ENCODE results near the gene ASZ1.

The ASZ1 gene

DNA sequence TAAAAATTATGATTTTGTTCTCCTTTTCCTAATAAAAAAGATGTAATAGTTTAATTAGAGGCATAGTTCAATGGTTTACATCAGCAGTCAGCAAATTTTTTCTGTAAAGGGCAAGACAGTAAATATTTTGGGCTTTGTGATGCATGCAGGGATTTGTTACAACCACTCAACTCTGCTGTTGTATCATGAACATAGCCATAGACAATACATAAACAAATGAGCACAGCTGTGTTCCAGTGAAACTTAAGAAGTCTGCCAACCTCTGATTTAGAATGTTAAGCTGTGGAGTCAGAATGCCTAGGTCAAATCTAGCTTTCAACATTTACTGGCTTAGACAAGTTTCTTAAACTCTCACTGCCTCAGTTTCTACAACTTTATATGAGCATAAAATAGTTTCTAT lies 31.6 kb downstream of the ASZ1 start:
- Histone ChIP-seq H3K9me3 (ENCODE audit: control insufficient read depth, insufficient read depth, low read length) (no peaks in the 10 kb centered on the region), H3K4me1 (ENCODE audit: control insufficient read depth, low read length) (no peaks in the 10 kb centered on the region), H3K27ac (ENCODE audit: low read depth, low read length) (no peak overlapping the region), H3K4me3 (ENCODE audit: low read length) (no peak overlapping the region), H3K79me2 (ENCODE audit: control insufficient read depth, low read length) (no peaks in the 10 kb centered on the region), H3F3A (ENCODE audit: control insufficient read depth, insufficient read depth) (no peaks in the 10 kb centered on the region), H3K4me2 (ENCODE audit: low read length) (no peak overlapping the region), H3K27me3 (ENCODE audit: control insufficient read depth, low read length) (no peaks in the 10 kb centered on the region), H4K20me1 (ENCODE audit: control insufficient read depth, insufficient read depth, low read depth, low read length) (no peaks in the 10 kb centered on the region), H3K9me2 (replicated peaks; ENCODE audit: control insufficient read depth, low read length) (no peaks in the 10 kb centered on the region), H3K36me3 (ENCODE audit: control insufficient read depth, low read length) (no peaks in the 10 kb centered on the region)
- no peak for TF ChIP-seq EZH2phosphoT487 (IDR thresholded peaks at IDR 0.05; ENCODE audit: borderline replicate concordance, low read length)
- TF ChIP-seq, protein P1, sequence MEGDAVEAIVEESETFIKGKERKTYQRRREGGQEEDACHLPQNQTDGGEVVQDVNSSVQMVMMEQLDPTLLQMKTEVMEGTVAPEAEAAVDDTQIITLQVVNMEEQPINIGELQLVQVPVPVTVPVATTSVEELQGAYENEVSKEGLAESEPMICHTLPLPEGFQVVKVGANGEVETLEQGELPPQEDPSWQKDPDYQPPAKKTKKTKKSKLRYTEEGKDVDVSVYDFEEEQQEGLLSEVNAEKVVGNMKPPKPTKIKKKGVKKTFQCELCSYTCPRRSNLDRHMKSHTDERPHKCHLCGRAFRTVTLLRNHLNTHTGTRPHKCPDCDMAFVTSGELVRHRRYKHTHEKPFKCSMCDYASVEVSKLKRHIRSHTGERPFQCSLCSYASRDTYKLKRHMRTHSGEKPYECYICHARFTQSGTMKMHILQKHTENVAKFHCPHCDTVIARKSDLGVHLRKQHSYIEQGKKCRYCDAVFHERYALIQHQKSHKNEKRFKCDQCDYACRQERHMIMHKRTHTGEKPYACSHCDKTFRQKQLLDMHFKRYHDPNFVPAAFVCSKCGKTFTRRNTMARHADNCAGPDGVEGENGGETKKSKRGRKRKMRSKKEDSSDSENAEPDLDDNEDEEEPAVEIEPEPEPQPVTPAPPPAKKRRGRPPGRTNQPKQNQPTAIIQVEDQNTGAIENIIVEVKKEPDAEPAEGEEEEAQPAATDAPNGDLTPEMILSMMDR (IDR thresholded peaks at IDR 0.05; ENCODE audit: low read depth, low read length, poor library complexity, severe bottlenecking), result no peak

DNA sequence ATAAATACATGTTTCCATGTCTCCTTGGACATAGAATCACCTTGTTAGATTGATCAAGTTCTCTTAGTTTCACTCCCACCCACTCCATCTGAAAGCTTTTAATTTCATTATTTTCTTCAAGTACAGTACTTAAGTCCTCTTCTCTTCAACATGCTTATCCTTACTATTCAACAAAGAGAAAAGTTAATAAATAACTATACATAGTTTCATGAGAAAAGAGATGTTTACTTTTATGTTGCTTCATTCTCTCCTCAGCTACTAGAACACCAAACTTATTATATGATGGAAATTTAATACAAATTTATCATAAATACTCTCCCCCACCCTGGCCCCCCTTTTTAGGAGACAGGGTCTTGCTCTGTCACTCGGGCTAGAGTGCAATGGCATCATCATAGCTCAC lies 33.5 kb downstream of the ASZ1 start:
- Histone ChIP-seq H3K4me3 (ENCODE audit: low read length) (no peak overlapping the region), H3K27me3 (ENCODE audit: control insufficient read depth, low read length) (no peaks in the 10 kb centered on the region), H4K20me1 (ENCODE audit: control insufficient read depth, insufficient read depth, low read depth, low read length) (no peaks in the 10 kb centered on the region), H3K9me2 (replicated peaks; ENCODE audit: control insufficient read depth, low read length) (no peaks in the 10 kb centered on the region), H3K36me3 (ENCODE audit: control insufficient read depth, low read length) (no peaks in the 10 kb centered on the region), H3K9me3 (ENCODE audit: control insufficient read depth, insufficient read depth, low read length) (no peaks in the 10 kb centered on the region), H3K79me2 (ENCODE audit: control insufficient read depth, low read length) (no peaks in the 10 kb centered on the region), H3K4me1 (ENCODE audit: control insufficient read depth, low read length) (no peaks in the 10 kb centered on the region), H3F3A (ENCODE audit: control insufficient read depth, insufficient read depth) (no peaks in the 10 kb centered on the region), H3K4me2 (ENCODE audit: low read length) (no peak overlapping the region), H3K27ac (ENCODE audit: low read depth, low read length) (no peak overlapping the region)
- TF ChIP-seq EZH2phosphoT487 (IDR thresholded peaks at IDR 0.05; ENCODE audit: borderline replicate concordance, low read length), result no peak

DNA sequence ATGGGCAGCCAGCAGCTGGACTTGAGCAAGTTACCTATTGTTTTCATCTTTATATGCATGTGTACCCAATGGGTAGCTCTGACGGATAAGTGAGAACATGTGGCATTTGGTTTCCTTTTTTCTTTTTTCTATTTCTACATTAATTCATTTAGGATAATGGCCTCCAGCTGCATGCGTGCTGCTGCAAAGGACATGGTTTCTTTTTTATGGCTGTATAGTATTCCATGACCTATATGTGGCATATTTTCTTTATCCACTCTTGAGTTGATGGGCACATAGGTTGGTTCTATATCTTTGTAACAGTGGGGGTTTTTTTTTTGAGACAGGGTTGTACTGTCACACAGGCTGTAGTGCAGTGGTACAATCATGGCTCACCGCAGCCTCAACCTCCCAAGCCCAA lies 37.4 kb downstream of the ASZ1 start:
- no peak overlapping the region for H3K27ac ChIP-seq (ENCODE audit: low read depth, low read length)
- TF ChIP-seq, protein P1 (IDR thresholded peaks at IDR 0.05; ENCODE audit: low read depth, low read length, poor library complexity, severe bottlenecking), result no peak

DNA sequence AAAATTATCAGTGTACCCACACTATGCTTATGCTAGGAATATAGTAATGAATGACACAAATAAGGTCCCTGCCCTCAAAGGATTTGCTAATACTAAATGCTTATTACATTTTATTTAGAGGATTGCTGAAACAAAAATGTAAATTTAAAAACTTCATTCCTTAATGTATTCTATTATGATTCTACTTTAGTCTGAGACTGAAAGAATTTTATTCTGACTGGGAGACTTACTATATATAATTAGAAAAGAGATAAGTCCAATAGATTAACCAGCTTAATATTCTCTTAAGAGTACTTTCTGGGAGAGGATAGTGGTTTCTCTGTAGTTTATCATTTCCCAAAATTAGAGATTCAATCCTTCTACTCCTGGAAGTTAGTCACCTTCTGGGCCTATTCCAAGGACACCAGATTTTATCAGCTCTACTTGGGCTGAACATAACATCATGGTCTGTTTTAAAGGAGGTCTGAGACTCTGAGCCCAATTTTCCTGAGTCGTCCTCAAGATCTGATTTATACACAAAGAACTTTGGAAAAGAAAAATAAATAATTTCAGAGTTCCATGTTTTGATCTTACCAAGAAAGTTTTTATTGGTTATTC lies 41.1 kb downstream of the ASZ1 start:
- H3K9me3 ChIP-seq (ENCODE audit: control insufficient read depth, insufficient read depth, low read length), result no peaks in the 10 kb centered on the region

More for the DNA sequence above, 37.4 kb downstream of the ASZ1 start:
- Histone ChIP-seq H3K36me3 (ENCODE audit: control insufficient read depth, low read length) (no peaks in the 10 kb centered on the region), H3F3A (ENCODE audit: control insufficient read depth, insufficient read depth) (no peaks in the 10 kb centered on the region), H3K9me2 (replicated peaks; ENCODE audit: control insufficient read depth, low read length) (no peaks in the 10 kb centered on the region), H3K9me3 (ENCODE audit: control insufficient read depth, insufficient read depth, low read length) (no peaks in the 10 kb centered on the region), H3K27me3 (ENCODE audit: control insufficient read depth, low read length) (no peaks in the 10 kb centered on the region), H3K4me2 (ENCODE audit: low read length) (no peak overlapping the region), H4K20me1 (ENCODE audit: control insufficient read depth, insufficient read depth, low read depth, low read length) (no peaks in the 10 kb centered on the region), H3K79me2 (ENCODE audit: control insufficient read depth, low read length) (no peaks in the 10 kb centered on the region), H3K4me1 (ENCODE audit: control insufficient read depth, low read length) (no peaks in the 10 kb centered on the region), H3K4me3 (ENCODE audit: low read length) (no peak overlapping the region)

More for the DNA sequence above, 41.1 kb downstream of the ASZ1 start:
- Histone ChIP-seq H3K27me3 (ENCODE audit: control insufficient read depth, low read length) (no peaks in the 10 kb centered on the region; the same call in 1 of the 2 replicates), H3K4me1 (ENCODE audit: control insufficient read depth, low read length) (no peaks in the 10 kb centered on the region), H3K4me2 (ENCODE audit: low read length) (no peak overlapping the region), H3K9me2 (replicated peaks; ENCODE audit: control insufficient read depth, low read length) (no peaks in the 10 kb centered on the region), H3K4me3 (ENCODE audit: low read length) (no peak overlapping the region), H3K79me2 (ENCODE audit: control insufficient read depth, low read length) (no peaks in the 10 kb centered on the region), H3K36me3 (ENCODE audit: control insufficient read depth, low read length) (no peaks in the 10 kb centered on the region), H3F3A (ENCODE audit: control insufficient read depth, insufficient read depth) (no peaks in the 10 kb centered on the region), H4K20me1 (ENCODE audit: control insufficient read depth, insufficient read depth, low read depth, low read length) (no peaks in the 10 kb centered on the region), H3K27ac (ENCODE audit: low read depth, low read length) (no peak overlapping the region)
- TF ChIP-seq, protein P1 (IDR thresholded peaks at IDR 0.05; ENCODE audit: low read depth, low read length, poor library complexity, severe bottlenecking), result no peak
- TF ChIP-seq EZH2phosphoT487 (IDR thresholded peaks at IDR 0.05; ENCODE audit: borderline replicate concordance, low read length), result no peak
